IPS-NIHi11 (cell line): ENCODE results near the gene FMO1.
A peak's percentile ranks its signal among the peaks of the same experiment; 100 is the strongest.
"Not testable (repeated sequence)": the region's sequence is repeated elsewhere in the genome, so short reads cannot be mapped to it uniquely, and the experiment has no call there.

ENCODE experiments used
- DNase-seq: peaks from one replicate; pipeline ENCODE4 v3.0.0; 2012; ENCODE audit warnings: mixed read lengths, low spot score

Gene FMO1

DNA sequence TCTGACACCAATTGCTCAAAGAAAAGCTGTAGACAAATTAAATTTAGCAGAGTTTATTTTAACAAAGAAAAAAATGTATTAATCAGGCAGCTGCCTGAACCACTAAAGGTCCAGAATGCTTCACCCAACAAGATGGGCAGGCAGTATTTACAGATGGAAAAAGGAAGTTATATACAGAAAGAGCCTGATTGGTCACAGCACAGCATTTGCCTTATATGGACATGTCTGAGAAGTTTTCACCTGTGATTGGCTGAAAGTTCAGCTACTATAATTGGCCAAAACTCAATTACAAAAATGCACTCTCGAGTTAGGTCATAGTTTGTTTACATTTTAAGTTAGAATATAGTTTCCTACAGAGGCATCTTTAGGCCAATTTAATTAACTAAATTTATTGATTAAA lies 15.1 kb upstream of the FMO1 start:
- no peak for DNase-seq

DNA sequence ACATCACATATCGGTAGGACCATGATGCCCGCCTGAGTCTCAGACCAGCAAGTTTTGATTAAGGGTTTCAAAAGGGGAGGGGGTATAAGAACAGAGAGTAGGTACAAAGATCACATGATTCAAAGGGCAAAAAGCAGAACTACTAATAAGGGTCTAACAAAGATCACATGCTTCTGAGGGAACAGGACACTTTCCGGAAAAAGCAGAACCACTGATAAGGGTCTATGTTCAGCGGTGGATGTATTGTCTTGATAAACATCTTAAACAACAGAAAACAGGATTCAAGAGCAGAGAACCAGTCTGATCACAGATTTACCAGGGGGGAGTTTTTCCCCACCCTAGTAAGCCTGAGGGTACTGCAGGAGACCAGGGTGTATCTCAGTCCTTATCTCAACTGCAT lies 12.1 kb upstream of the FMO1 start:
- not testable (repeated sequence) for DNase-seq

DNA sequence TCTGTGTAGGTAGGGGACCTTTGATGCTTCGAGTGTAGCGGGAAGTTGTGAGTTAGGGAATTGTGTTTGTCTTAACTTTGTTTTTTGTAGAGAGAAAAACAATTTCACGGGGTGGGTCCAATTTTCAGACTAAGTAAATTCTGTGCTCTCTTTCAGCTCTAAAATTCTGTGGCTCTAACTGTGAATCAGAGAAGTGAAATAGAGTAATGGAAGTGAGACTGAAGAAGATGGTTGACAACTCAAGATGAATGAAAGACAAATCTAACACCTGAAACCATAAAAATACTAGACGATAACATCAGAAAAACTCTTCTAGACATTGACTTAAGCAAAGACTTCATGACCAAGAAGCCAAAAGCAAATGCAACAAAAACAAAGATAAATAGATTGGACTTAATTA lies 4.4 kb upstream of the FMO1 start:
- DNase-seq: no peak

DNA sequence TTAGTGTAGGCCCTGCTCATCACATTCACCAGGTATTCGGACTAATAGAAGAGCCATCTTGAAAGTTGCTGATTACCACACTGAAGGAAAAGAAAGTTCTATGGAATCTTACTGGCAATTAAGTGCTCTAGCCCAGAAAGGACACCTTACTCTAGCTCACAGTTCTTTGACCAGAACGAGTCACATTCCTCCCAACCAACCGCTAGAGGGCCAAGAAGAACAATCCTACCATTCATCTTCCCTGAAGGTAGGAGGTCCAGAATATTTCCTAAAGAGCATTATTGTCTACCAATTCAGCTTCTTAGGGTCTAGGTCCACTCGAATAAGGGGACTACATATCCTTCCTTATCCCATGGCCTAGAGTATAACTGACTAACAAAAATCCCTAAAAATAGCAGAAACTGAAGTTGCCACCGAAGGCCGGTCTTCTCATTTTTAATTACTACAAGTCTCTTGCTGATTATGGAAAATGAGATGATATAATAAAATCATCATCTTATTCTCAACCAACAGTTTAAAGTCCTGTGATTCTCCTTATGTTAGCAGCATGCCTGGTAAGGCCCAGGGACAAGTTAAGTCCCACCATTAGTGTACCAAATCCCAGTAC lies 2.7 kb upstream of the FMO1 start:
- DNase-seq: peak; percentile 67

DNA sequence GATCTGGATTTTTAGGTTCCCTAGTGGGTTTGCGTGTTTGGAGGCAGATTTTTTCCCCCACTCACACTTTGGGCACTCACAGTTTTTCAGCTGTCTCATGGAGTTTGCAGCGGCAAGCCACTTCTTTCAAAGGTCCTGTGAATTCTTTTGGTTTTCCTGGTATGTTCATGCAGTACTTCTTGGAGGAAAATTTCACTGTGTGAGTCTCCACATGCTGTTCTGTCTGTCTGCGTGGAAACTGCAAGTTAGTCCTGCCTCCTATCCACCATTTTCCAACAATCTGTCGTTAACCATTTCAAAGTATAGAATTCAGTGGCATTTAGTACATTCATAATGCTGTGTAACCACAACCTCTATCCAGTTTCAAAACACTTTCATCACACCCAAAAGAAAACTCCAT lies 793 bp upstream of the FMO1 start:
- DNase-seq: no peak

DNA sequence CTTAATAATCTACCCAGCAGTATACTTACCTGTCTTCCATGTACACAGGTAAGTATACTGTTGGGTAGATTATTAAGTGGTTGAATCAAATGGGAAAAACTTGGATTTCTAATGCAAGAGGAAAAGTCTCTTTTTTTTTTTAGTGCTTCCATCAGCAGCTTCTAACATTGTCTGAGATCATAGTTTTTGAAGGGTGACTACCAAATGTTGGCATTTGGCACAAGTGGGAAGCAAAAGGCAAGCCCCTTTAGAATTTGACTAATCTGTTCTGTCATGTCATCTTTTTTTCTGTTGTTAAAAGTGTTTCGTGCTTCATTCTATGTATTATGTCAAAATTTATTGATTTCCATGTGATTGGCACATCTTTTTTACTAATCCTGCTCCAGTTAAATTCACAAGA lies 547 bp downstream of the FMO1 start:
- DNase-seq: no peak

GRCh38 chr1:171250263-171250662 lies 2.0 kb downstream of the FMO1 start:
- no peak for DNase-seq

DNA sequence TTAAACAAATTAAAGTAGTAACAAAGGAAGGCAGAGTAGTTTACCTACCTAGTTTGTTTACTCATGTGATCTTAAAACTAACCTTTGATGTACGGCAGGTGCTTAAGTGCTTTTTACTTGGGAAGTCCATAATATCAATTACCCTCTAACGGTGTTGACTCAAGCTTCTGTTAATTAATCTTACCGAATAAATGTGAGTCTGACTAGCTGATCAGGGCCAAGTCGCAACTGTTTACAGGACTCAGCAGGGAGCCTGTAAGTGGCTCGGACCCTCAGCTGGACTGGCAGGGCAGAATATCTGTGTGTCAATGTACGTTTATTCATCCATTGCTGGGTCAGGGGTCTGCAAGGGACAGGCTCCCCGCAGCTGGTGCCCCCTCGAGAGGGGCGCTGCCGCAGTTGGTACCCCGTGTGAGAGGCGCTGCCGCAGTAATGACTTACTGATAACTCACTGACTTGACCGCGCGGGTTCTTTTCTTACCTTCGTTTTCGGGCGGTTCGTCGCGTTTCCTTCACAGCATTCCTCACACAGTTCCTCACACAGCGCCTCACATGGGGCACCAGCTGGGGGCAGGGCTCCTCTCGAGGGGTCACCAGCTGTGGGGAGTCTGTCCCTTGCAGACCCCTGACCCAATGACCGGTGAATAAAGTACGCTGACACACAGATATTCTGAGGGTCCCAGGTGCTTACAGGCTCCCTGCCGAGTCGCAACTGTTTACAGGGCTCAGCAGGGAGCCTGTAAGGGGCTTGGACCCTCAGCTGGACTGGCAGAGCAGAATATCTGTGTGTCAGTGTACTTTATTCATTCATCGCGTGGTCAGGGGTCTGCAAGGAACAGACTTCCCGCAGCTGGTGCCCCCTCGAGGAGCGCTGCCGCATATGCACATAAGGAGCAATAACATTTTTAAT lies 3.0 kb downstream of the FMO1 start:
- DNase-seq: no peak

- DNase-seq: no peak
Measured at GRCh38 chr1:171251952-171252300, 3.6 kb downstream of the FMO1 start.

- DNase-seq: no peak
Measured at GRCh38 chr1:171252482-171252881, 4.2 kb downstream of the FMO1 start.

- DNase-seq: no peak
Measured at GRCh38 chr1:171254859-171255258, 6.6 kb downstream of the FMO1 start.

GRCh38 chr1:171256940-171257606 lies 8.8 kb downstream of the FMO1 start:
- DNase-seq: no peak

DNA sequence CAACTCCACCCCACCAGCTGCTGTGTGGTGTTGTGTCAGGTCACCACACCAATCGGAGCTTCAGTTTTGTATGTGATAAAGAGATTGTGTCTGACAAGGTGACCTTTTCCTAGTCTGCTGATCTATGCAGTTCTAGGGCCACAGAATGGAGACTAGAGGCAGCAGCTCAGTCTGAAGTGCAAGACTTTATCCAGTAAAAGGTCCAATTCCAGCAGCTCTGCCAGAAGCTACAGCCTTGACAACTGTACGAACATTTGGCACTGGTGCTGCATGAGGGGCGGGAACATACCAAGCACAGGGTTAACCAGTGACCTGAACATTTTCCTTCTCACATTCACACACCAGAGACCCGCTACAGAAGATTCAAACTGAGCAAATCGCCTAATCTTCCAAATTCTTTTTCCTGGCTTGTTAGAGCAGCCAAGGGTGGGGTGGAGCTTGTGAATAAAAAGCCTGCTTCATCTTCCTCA lies 9.3 kb downstream of the FMO1 start:
- no peak for DNase-seq

- no peak for DNase-seq
Measured at GRCh38 chr1:171258429-171258828, 10.1 kb downstream of the FMO1 start.

- no peak for DNase-seq
Measured at GRCh38 chr1:171258943-171259342, 10.6 kb downstream of the FMO1 start.

- DNase-seq: no peak
Measured at GRCh38 chr1:171261336-171261735, 13.0 kb downstream of the FMO1 start.

DNA sequence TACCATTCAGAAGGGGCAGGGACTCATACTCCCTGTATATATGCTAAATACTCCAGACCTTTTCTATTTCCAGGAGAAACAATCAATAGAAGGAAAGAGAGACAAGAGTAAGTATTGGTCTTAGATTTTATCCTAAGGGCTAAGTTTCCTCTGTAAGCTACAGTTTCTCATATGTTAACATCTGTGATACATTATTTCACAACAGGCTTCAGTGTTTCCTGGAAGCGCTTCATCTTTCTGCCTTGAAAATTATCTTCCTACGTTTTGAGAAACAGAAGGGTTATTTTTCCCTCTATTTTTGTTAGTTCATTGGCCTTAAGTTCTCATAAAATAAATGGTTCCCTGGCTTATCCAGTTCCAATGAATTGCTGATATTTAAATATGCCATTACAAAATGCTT lies 15.6 kb downstream of the FMO1 start:
- DNase-seq: no peak

DNA sequence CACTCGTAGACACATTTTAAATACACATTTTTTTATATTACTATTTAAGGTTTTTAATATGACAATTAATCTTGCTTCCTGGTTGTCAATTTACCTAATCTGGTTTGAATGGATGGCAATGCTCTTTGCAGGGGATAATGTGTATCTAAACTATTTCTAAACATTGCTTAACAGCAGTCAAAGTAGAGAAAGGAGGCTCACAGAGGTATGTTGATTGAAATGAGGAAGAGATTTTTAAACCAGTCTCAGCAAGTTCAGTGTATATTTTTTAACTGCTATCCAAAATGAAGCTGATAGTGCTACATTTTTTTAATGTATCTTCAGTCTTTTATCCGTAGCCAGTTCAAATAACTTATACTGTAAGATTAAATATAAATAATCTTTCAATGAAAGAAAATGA lies 17.4 kb downstream of the FMO1 start:
- DNase-seq: no peak

GRCh38 chr1:171266930-171267329 lies 18.6 kb downstream of the FMO1 start:
- no peak for DNase-seq

DNA sequence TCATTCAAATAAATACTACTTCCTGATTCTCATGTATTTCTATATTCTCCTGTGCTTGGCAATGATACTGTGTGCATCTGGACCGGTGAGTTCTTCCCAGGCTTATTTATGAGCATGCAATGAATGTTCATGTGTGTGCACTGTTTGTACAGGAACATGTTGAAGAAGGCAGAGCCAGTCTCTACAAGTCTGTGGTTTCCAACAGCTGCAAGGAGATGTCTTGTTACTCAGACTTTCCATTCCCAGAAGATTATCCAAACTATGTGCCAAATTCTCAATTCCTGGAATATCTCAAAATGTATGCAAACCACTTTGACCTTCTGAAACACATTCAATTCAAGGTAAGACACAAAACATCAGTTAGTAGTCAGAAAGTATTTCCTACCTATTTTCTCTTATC lies 19.1 kb downstream of the FMO1 start:
- no peak for DNase-seq

DNA sequence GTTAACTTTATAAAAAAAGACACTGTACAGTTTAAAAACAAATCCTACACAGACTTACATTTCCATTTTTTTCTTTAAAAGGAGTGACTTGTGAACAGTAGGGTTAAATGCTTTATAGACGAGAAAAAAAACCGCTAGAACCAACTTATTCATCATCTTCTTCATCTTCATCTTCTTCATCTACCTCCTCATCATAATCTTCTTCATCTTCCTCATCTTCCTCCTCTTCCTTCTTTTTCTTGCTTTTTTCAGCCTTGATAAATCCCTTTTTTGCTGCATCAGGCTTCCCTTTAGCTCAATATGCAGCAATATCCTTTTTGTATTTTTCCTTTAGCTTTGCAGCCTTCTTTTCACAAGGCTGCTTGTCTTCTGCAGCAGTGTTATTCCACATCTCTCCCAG lies 22.5 kb downstream of the FMO1 start:
- no peak for DNase-seq

GRCh38 chr1:171277534-171277933 lies 29.2 kb downstream of the FMO1 start:
- DNase-seq: no peak

DNA sequence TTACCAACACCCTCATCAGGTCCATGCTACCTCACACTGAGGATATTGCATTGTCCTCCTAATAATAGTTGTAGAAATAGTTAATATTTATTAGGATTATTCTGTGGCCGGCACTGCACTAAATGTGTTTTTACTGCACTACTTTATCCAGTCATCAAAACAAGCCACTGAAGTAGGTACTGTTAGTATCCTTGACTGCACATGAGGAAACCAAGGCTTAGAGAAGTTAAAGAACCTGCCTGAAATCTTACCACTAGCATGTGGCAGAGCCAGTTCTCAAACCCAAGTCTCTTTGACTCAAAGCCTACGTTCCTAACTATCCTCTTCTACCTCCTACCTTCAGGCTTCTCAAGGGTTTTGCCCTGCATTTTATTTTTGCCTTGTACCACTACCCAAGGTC lies 30.9 kb downstream of the FMO1 start:
- DNase-seq: no peak
